LNCAP (cell line): Measurements from ENCODE around the gene NCOA4.

Experiments used
- CTCF ChIP-seq: fragments of 450-650 bp; IDR thresholded peaks from 2 replicates; pipeline ENCODE4 v1.5.1; 2017; ENCODE audit warnings: mild to moderate bottlenecking

The NCOA4 gene

GRCh38 chr10:46070749-46071148 is 40.3 kb upstream of the NCOA4 start:
- TF ChIP-seq CTCF = no peak

GRCh38 chr10:46069771-46070463 is 39.5 kb upstream of the NCOA4 start:
- TF ChIP-seq CTCF = no peak

GRCh38 chr10:46068905-46069304 is 38.5 kb upstream of the NCOA4 start:
- TF ChIP-seq CTCF = no peak

GRCh38 chr10:46068117-46068516 is 37.7 kb upstream of the NCOA4 start:
- TF ChIP-seq CTCF = no peak

GRCh38 chr10:46064269-46064817 is 33.9 kb upstream of the NCOA4 start:
- no peak for TF ChIP-seq CTCF

GRCh38 chr10:46062723-46063428 is 32.5 kb upstream of the NCOA4 start:
- TF ChIP-seq CTCF = no peak

GRCh38 chr10:46060706-46061105 is 30.3 kb upstream of the NCOA4 start:
- no peak for TF ChIP-seq CTCF
